Rectal smooth muscle tissue (tissue), 1 donor: Measurements from ENCODE around the gene SORBS1.

Experiments
- H3K27ac ChIP-seq: one replicate; pipeline ENCODE4 v1.7.0; 2013; ENCODE audit warnings: low read depth, low read length, inconsistent platforms
- H3K27me3 ChIP-seq: one replicate; pipeline ENCODE4 v1.7.0; 2013; ENCODE audit warnings: low read length; ENCODE audit not compliant: control insufficient read depth, insufficient read depth
- H3K36me3 ChIP-seq: one replicate; pipeline ENCODE4 v1.7.0; 2013; ENCODE audit warnings: low read length; ENCODE audit not compliant: control insufficient read depth, insufficient read depth
- H3K4me1 ChIP-seq: one replicate; pipeline ENCODE4 v1.7.0; 2013; ENCODE audit warnings: low read length; ENCODE audit not compliant: control insufficient read depth, insufficient read depth
- H3K4me3 ChIP-seq: one replicate; pipeline ENCODE4 v1.7.0; 2013; ENCODE audit warnings: low read length
- H3K9ac ChIP-seq: one replicate; pipeline ENCODE4 v1.7.0; 2013; ENCODE audit warnings: low read length

Gene SORBS1

GRCh38 chr10:95261926-95262325 is 299.2 kb downstream of the SORBS1 start:
- Histone ChIP-seq H3K4me3 (no peak overlapping the region), H3K36me3 (peaks cover 16% of the 10 kb centered on the region), H3K4me1 (peaks cover 5% of the 10 kb centered on the region), H3K9ac (no peak overlapping the region), H3K27ac (no peak overlapping the region), H3K27me3 (no peaks in the 10 kb centered on the region)
